ENCODE data around the gene TESPA1. TPM values are rescaled to one million over a fixed set of nuclear protein-coding genes. Genes with fewer than 3 reads are reported as not detected.

Gene TESPA1, protein sequence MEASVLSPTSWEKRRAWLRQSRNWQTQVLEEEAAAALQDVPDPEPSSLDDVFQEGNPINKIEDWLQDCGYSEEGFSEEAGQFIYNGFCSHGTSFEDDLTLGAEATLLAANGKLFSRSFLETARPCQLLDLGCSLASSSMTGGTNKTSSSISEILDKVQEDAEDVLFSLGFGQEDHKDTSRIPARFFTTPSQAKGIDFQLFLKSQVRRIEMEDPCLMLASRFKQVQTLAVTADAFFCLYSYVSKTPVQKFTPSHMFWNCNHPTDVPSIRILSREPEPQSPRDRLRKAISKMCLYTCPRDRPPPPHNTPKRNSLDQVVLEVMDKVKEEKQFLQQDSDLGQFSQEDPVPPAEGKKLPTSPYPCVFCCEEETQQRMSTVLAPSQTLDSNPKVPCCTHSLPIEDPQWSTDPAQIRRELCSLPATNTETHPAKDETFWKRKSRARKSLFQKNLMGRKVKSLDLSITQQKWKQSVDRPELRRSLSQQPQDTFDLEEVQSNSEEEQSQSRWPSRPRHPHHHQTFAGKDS
- 10 to 100 TPM; 39.9 to 59.6 (median 53.5) TPM for total RNA-seq
- total RNA-seq (2013) = 43.2 TPM

DNA sequence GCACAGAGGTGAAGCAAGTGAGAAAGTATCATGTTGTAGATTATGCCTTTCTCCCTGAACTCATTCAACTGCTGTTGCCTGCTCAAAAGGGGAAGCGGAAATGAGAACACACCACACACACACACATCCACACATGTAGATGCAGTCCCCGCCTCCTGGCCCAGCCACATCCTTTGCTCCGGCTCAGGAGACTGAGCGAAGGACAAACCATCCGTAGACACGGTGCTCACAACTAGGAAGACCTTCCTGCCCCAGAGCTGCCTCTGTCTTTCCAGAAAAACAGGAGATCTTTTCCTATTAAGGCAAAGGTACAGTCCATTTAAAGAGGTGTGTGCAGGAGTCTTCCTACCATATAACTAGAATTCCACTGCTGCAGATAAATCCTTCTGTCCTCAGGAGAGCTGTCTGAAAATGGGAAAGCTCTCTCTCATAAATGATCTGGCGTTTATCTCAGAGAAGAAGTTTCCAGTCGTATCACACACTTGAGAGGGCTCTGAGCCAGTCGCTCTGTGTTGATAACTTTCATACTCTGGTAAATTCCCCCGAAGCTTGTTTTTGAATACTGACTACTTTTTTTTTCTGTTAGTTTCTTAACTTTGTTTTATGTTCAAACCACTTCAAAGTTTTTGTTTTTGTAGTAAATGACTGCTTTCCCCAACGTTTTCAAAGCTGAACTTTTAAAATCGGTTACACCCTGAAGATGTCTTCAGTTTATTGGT is at the start of gene TESPA1:
Gene TESPA1, minus strand, starts transcription at position 105 of the 719 bp plus-strand sequence. CDS start 10,200 bp downstream, outside the sequence.
- TF ChIP-seq CTCF (IDR thresholded peaks at IDR 0.05) = no peak
- Mint-ChIP-seq H3K27ac (peak within 1 kb of the TSS; percentile 88 to 94), H3K4me3 (peak within 1 kb of the TSS; percentile 92), H3K9me3 (no peaks in the 10 kb centered on the region), H3K27me3 (ENCODE audit: low read depth in 2 of 2) (no peaks in the 10 kb centered on the region), H3K36me3 (no peaks in the 10 kb centered on the region), H3K4me1 (peaks cover 57% of the 10 kb centered on the region in 2 donors)
- ATAC-seq = peak; percentile 96 to 97 (median 97)
- H3K9me3 ChIP-seq (ENCODE audit: control insufficient read depth, insufficient read depth, low read length) = no peaks in the 10 kb centered on the region
- H3K4me1 ChIP-seq (ENCODE audit: control insufficient read depth, insufficient read depth, low read length) = peaks cover 26% of the 10 kb centered on the region
- H3K36me3 ChIP-seq (ENCODE audit: control insufficient read depth, insufficient read depth, low read length) = peaks cover 12% of the 10 kb centered on the region
- H3K27ac ChIP-seq (ENCODE audit: low read length) = peak within 1 kb of the TSS; percentile 90
- under 1% methylated on average over 11 of the region's 12 CpGs for WGBS (ENCODE audit: insufficient coverage)
- H3K27me3 ChIP-seq (ENCODE audit: control insufficient read depth, insufficient read depth, low read length) = no peaks in the 10 kb centered on the region
- peak within 1 kb of the TSS; percentile 44 for H3K4me3 ChIP-seq (ENCODE audit: low read length)
- intact Hi-C loops (cut with micrococcal nuclease) = no loop called here
- DNase-seq = peak; percentile 72 to 93

- no peaks in the 10 kb centered on the region for H3K36me3 Mint-ChIP-seq
- ATAC-seq = no peak
- peaks cover 29 to 37% of the 10 kb centered on the region in 2 donors for H3K4me1 Mint-ChIP-seq
- peaks cover 8 to 9% of the 10 kb centered on the region in 2 donors for H3K27me3 Mint-ChIP-seq (ENCODE audit: low read depth in 2 of 2)
- Histone ChIP-seq H3K27ac (ENCODE audit: low read length) (no peak overlapping the region), H3K4me1 (ENCODE audit: control insufficient read depth, insufficient read depth, low read length) (peaks cover 13% of the 10 kb centered on the region), H3K4me3 (ENCODE audit: low read length) (no peak overlapping the region), H3K36me3 (ENCODE audit: control insufficient read depth, insufficient read depth, low read length) (no peaks in the 10 kb centered on the region), H3K27me3 (ENCODE audit: control insufficient read depth, insufficient read depth, low read length) (peaks cover 4% of the 10 kb centered on the region), H3K9me3 (ENCODE audit: control insufficient read depth, insufficient read depth, low read length) (no peaks in the 10 kb centered on the region)
- DNase-seq = no peak
- no peak overlapping the region for H3K27ac Mint-ChIP-seq
- TF ChIP-seq CTCF (IDR thresholded peaks at IDR 0.05) = no peak
- H3K4me3 Mint-ChIP-seq = no peak overlapping the region
- 83% methylated on average over 6 of the region's 6 CpGs for whole genome bisulfite sequencing (ENCODE audit: insufficient coverage)
- intact Hi-C loops (cut with micrococcal nuclease) = no loop called here
- H3K9me3 Mint-ChIP-seq = no peaks in the 10 kb centered on the region
These were observed 49.7 kb upstream of the TESPA1 start for GRCh38 chr12:55034218-55034617.

GRCh38 chr12:55025508-55025907 is 40.9 kb upstream of the TESPA1 start:
- no peaks in the 10 kb centered on the region for H3K36me3 Mint-ChIP-seq
- no peaks in the 10 kb centered on the region for H3K9me3 ChIP-seq (ENCODE audit: control insufficient read depth, insufficient read depth, low read length)
- H3K27me3 ChIP-seq (ENCODE audit: control insufficient read depth, insufficient read depth, low read length) = peaks cover 28% of the 10 kb centered on the region
- DNase-seq (no peak), ATAC-seq (no peak)
- H3K4me1 Mint-ChIP-seq = no peaks in the 10 kb centered on the region
- 86% methylated on average over 2 of the region's 2 CpGs for WGBS (ENCODE audit: insufficient coverage)
- no peak overlapping the region for H3K4me3 Mint-ChIP-seq
- intact Hi-C loops (cut with micrococcal nuclease) = no loop called here
- H3K27me3 Mint-ChIP-seq (ENCODE audit: low read depth in 2 of 2) = peaks cover 31 to 69% of the 10 kb centered on the region in 2 donors
- TF ChIP-seq CTCF (IDR thresholded peaks at IDR 0.05) = no peak
- no peaks in the 10 kb centered on the region for H3K36me3 ChIP-seq (ENCODE audit: control insufficient read depth, insufficient read depth, low read length)
- H3K27ac ChIP-seq (ENCODE audit: low read length) = no peak overlapping the region
- H3K4me3 ChIP-seq (ENCODE audit: low read length) = no peak overlapping the region
- H3K9me3 Mint-ChIP-seq = no peaks in the 10 kb centered on the region
- no peak overlapping the region for H3K27ac Mint-ChIP-seq
- no peaks in the 10 kb centered on the region for H3K4me1 ChIP-seq (ENCODE audit: control insufficient read depth, insufficient read depth, low read length)

Measured in natural killer cell (primary cell).